K562 (cell line): ENCODE measurements around the gene TBCCD1. TPM values are rescaled to one million over a fixed set of nuclear protein-coding genes. Genes with fewer than 3 reads are reported as not detected.
A peak's percentile ranks its signal among the peaks of the same experiment; 100 is the strongest.

Source experiments
- ZBTB40 ChIP-seq, 2 experiments: fragments of 450-650 bp in 1 of 2; sonication (generic) in 1 of 2; formaldehyde crosslinking in 1 of 2; IDR thresholded peaks; 2 replicates each; pipeline versions ENCODE4 v1.7.1 to v1.9.0; 2016 to 2022; ENCODE audit warnings: inconsistent platforms in 1 of 2, mild to moderate bottlenecking in 1 of 2, missing genetic modification reagents in 1 of 2
- polyA plus RNA-seq, 8 experiments: library from polyadenylated mRNA; depleted of rRNA in 4 of 8; stranded (reverse) in 5 of 8; unstranded in 3 of 8; fragments of >200 nt; fragmentation: Nextera tagmentation in 2 of 8; fragmentation: Illumina TruSeq in 1 of 8; extraction: Ambion mirVana in 2 of 8; extraction: Trizol in 1 of 8; gene quantifications; 2 replicates each; pipeline versions ENCODE4 v1.2.1 to v1.2.3, GENCODE V29; 2011 to 2014; ENCODE audit warnings: inconsistent platforms in 1 of 8, missing spikeins in 1 of 8
- total RNA-seq, 7 experiments: library from RNA; depleted of rRNA in 6 of 7; stranded (reverse); fragments of >200 nt in 6 of 7; fragmentation: Illumina TruSeq in 2 of 7; extraction: Trizol in 2 of 7; gene quantifications; 2 replicates each; pipeline versions ENCODE4 v1.2.1 to v1.2.3, GENCODE V29; 2011 to 2021; ENCODE audit warnings: low replicate concordance in 1 of 7

The TBCCD1 gene
- total and polyA plus RNA-seq, 9 of the 15 experiments (the other 6 are each of a cell fraction or from before 2014, with no cell fraction given) = 17.7 to 31.1 (median 21.2) TPM

- TF ChIP-seq ZBTB40 (IDR thresholded peaks at IDR 0.05) = peak; percentile 85
- TF ChIP-seq ZBTB40 (CRISPR knock-in tag; IDR thresholded peaks at IDR 0.05) = peak; percentile 90
Observed at GRCh38 chr3:186534113-186534669, 32.9 kb downstream of the TBCCD1 start (continued).
